Measurements from ENCODE around the gene CTNNBL1. TPM values are rescaled to one million over a fixed set of nuclear protein-coding genes. Genes with fewer than 3 reads are reported as not detected.

The CTNNBL1 gene
- total and polyA plus RNA-seq, 2 of the 4 experiments (the other 2 are of a cell fraction): 29.9 to 34.1 TPM

DNA sequence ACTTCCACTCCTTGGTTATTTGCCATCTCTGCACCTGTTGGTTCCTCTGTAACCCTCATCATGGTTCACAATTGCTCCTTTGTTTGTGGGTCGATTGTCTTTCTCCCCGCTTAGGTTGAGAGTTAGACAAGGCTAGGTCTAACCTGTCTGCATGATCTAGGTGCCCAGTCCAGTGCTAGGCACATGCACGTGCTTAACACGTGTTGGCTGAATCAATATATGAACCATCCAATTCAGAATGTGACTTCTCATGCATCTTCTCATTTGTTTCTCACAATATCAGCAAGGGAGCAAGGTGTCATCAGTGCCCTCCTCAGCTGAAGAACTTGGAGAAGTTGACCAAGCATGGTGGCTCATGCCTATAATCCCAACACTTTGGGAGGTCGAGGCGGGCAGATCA lies 36.9 kb upstream of the CTNNBL1 start:
- no peak overlapping the region for H3K14ac ChIP-seq (replicated peaks; ENCODE audit: low read depth, low read length)
- H3K36me3 ChIP-seq (ENCODE audit: control insufficient read depth, insufficient read depth, low read length): no peaks in the 10 kb centered on the region
- ChIA-PET POLR2A (ENCODE audit: unreplicated experiment) (no interaction called here), CTCF (interaction anchor here (0.7 kb wide), 1 partner anchor 201 kb away, joined by 3 read pairs; no protein-coding TSS in a partner anchor)
- in situ Hi-C loops (cut with MboI; ENCODE audit: low sequenced_read_pairs): no loop called here
- no peak overlapping the region for H3K18ac ChIP-seq (ENCODE audit: low read depth, low read length)
- H4K5ac ChIP-seq (ENCODE audit: low read depth, low read length): no peak overlapping the region
- no peaks in the 10 kb centered on the region for H4K20me1 ChIP-seq (ENCODE audit: insufficient read depth, low read length)
- intact Hi-C loops (cut with micrococcal nuclease): no loop called here
- no peak for DNase-seq
- H3K4ac ChIP-seq (ENCODE audit: low read depth, low read length): no peak overlapping the region
- no peaks in the 10 kb centered on the region for H3K9me1 ChIP-seq (ENCODE audit: insufficient read depth, low read length)
- H2BK120ac ChIP-seq (ENCODE audit: low read depth, low read length): no peak overlapping the region
- H3K4me2 ChIP-seq (ENCODE audit: low read depth, low read length): no peak overlapping the region
- H3K23ac ChIP-seq (ENCODE audit: low read depth, low read length): no peak overlapping the region
- no peak overlapping the region for H3K27ac ChIP-seq (ENCODE audit: insufficient read depth, low read length)
- H4K8ac ChIP-seq (ENCODE audit: low read depth in 2 of 2, low read length in 2 of 2): no peak overlapping the region
- no peaks in the 10 kb centered on the region for H3K9me3 ChIP-seq (ENCODE audit: control insufficient read depth, insufficient read depth, low read length)
- H3K4me1 ChIP-seq (ENCODE audit: control insufficient read depth, insufficient read depth, low read length): no peaks in the 10 kb centered on the region
- BruUV-seq (replicated peaks): no TSS peak
- no peak overlapping the region for H2AK5ac ChIP-seq (ENCODE audit: low read depth, low read length)
- no peak overlapping the region for H2BK5ac ChIP-seq (ENCODE audit: low read depth, low read length, poor library complexity, severe bottlenecking)
- dilution Hi-C loops (cut with HindIII; ENCODE audit: low sequenced_read_pairs, unreplicated experiment): no loop called here
- no peak overlapping the region for H3K56ac ChIP-seq (ENCODE audit: extremely low read depth, insufficient read depth, low read length)
- TF ChIP-seq SMC3 (IDR thresholded peaks at IDR 0.05; ENCODE audit: low read depth, low read length) (no peak), BHLHE40 (IDR thresholded peaks at IDR 0.05; ENCODE audit: low read depth, low read length) (no peak), CEBPB (IDR thresholded peaks at IDR 0.05; ENCODE audit: low read depth, low read length) (no peak), MAZ (IDR thresholded peaks at IDR 0.05; ENCODE audit: borderline replicate concordance, low read depth, low read length) (no peak), RAD21 (IDR thresholded peaks at IDR 0.05; ENCODE audit: low read length) (no peak), MAFK (IDR thresholded peaks at IDR 0.05; ENCODE audit: low read depth, low read length) (no peak), POLR2A (IDR thresholded peaks at IDR 0.05; ENCODE audit: low read depth, low read length) (no peak), MXI1 (IDR thresholded peaks at IDR 0.05; ENCODE audit: borderline replicate concordance, low read depth, low read length) (no peak), NFE2L2 (IDR thresholded peaks at IDR 0.05; ENCODE audit: low read depth, low read length) (no peak), CHD1 (IDR thresholded peaks at IDR 0.05; ENCODE audit: low read depth, low read length) (no peak), RCOR1 (IDR thresholded peaks at IDR 0.05; ENCODE audit: insufficient replicate concordance, low read length) (no peak), RFX5 (IDR thresholded peaks at IDR 0.05; ENCODE audit: low read depth, low read length) (no peak), FOS (IDR thresholded peaks at IDR 0.05; ENCODE audit: low read depth, low read length) (no peak)
- TF ChIP-seq, protein P1, sequence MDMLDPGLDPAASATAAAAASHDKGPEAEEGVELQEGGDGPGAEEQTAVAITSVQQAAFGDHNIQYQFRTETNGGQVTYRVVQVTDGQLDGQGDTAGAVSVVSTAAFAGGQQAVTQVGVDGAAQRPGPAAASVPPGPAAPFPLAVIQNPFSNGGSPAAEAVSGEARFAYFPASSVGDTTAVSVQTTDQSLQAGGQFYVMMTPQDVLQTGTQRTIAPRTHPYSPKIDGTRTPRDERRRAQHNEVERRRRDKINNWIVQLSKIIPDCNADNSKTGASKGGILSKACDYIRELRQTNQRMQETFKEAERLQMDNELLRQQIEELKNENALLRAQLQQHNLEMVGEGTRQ (IDR thresholded peaks at IDR 0.05; ENCODE audit: low read depth, low read length): no peak
- TF ChIP-seq, protein P2, sequence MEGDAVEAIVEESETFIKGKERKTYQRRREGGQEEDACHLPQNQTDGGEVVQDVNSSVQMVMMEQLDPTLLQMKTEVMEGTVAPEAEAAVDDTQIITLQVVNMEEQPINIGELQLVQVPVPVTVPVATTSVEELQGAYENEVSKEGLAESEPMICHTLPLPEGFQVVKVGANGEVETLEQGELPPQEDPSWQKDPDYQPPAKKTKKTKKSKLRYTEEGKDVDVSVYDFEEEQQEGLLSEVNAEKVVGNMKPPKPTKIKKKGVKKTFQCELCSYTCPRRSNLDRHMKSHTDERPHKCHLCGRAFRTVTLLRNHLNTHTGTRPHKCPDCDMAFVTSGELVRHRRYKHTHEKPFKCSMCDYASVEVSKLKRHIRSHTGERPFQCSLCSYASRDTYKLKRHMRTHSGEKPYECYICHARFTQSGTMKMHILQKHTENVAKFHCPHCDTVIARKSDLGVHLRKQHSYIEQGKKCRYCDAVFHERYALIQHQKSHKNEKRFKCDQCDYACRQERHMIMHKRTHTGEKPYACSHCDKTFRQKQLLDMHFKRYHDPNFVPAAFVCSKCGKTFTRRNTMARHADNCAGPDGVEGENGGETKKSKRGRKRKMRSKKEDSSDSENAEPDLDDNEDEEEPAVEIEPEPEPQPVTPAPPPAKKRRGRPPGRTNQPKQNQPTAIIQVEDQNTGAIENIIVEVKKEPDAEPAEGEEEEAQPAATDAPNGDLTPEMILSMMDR (conservative IDR thresholded peaks at IDR 0.05; ENCODE audit: low read depth, low read length): no peak
- TF ChIP-seq, protein P3, sequence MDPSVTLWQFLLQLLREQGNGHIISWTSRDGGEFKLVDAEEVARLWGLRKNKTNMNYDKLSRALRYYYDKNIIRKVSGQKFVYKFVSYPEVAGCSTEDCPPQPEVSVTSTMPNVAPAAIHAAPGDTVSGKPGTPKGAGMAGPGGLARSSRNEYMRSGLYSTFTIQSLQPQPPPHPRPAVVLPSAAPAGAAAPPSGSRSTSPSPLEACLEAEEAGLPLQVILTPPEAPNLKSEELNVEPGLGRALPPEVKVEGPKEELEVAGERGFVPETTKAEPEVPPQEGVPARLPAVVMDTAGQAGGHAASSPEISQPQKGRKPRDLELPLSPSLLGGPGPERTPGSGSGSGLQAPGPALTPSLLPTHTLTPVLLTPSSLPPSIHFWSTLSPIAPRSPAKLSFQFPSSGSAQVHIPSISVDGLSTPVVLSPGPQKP (IDR thresholded peaks at IDR 0.05; ENCODE audit: borderline replicate concordance, low read depth, low read length): no peak
- no peak overlapping the region for H3K4me3 ChIP-seq (ENCODE audit: insufficient read depth, low read depth, low read length)
- H4K91ac ChIP-seq (ENCODE audit: insufficient read depth, low read depth, low read length): no peak overlapping the region
- no peaks in the 10 kb centered on the region for H3K79me1 ChIP-seq (ENCODE audit: low read depth in 1 of 2, low read length in 2 of 2)
- H3K27me3 ChIP-seq (ENCODE audit: control insufficient read depth, insufficient read depth, low read length): peaks cover 15% of the 10 kb centered on the region
- no peak overlapping the region for H2AK9ac ChIP-seq (replicated peaks; ENCODE audit: low read depth, low read length, poor library complexity)
- no peak overlapping the region for H2BK20ac ChIP-seq (ENCODE audit: low read depth, low read length)
- H2AFZ ChIP-seq (replicated peaks; ENCODE audit: low read length, poor library complexity): no peak overlapping the region
- no peak overlapping the region for H3K9ac ChIP-seq (ENCODE audit: low read depth, low read length)
- H2BK15ac ChIP-seq (ENCODE audit: low read depth, low read length): no peak overlapping the region
- no peak for ATAC-seq (ENCODE audit: low read depth)
- no CpG with 5 or more reads among the region's 6 CpGs for WGBS, 2 experiments (ENCODE audit: extremely low coverage in 2 of 2, insufficient read length in 1 of 2)
